Gastrocnemius medialis (tissue), 4 donors: Measurements from ENCODE around the gene NSUN2.

Source experiments
- POLR2A ChIP-seq, 2 donors: fragments of 450-650 bp; IDR thresholded peaks; one replicate each; pipeline ENCODE4 v1.6.1; 2017; ENCODE audit warnings: antibody characterized with exemption in 2 of 2, mild to moderate bottlenecking in 2 of 2, moderate library complexity in 2 of 2
- TF ChIP-seq, protein P1 (sequence below), 5 experiments: fragments of 450-650 bp in 3 of 5; fragments of 200-600 bp in 2 of 5; sonication (generic) in 2 of 5; IDR thresholded peaks in 4 of 5; conservative IDR thresholded peaks in 1 of 5; 1 replicate in 4 of 5; 2 replicates in 1 of 5; pipeline ENCODE4 v1.5.1; 2016 to 2019; ENCODE audit warnings: antibody characterized with exemption in 5 of 5, mild to moderate bottlenecking in 3 of 5, moderate library complexity in 3 of 5

- TF ChIP-seq, protein P1, sequence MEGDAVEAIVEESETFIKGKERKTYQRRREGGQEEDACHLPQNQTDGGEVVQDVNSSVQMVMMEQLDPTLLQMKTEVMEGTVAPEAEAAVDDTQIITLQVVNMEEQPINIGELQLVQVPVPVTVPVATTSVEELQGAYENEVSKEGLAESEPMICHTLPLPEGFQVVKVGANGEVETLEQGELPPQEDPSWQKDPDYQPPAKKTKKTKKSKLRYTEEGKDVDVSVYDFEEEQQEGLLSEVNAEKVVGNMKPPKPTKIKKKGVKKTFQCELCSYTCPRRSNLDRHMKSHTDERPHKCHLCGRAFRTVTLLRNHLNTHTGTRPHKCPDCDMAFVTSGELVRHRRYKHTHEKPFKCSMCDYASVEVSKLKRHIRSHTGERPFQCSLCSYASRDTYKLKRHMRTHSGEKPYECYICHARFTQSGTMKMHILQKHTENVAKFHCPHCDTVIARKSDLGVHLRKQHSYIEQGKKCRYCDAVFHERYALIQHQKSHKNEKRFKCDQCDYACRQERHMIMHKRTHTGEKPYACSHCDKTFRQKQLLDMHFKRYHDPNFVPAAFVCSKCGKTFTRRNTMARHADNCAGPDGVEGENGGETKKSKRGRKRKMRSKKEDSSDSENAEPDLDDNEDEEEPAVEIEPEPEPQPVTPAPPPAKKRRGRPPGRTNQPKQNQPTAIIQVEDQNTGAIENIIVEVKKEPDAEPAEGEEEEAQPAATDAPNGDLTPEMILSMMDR (IDR thresholded peaks at IDR 0.05 in 4 of 5, conservative IDR thresholded peaks at IDR 0.05 in 1 of 5), result no peak
- TF ChIP-seq POLR2A (IDR thresholded peaks at IDR 0.05), result no peak
Measured at GRCh38 chr5:6634788-6635430, 2.1 kb upstream of the NSUN2 start.
